GM21825 (cell line): ENCODE results near the gene GPC6.

Experiments used
- ATAC-seq: cut with Tn5 transposase; IDR thresholded peaks from one replicate; pipeline ENCODE4 v1.9.1; 2021; ENCODE audit warnings: mild to moderate bottlenecking, moderate library complexity; ENCODE audit not compliant: unreplicated experiment

The GPC6 gene

GRCh38 chr13:93726173-93726957 lies 499.8 kb downstream of the GPC6 start:
- no peak for ATAC-seq

GRCh38 chr13:93727211-93728141 lies 500.9 kb downstream of the GPC6 start:
- ATAC-seq, result no peak

- ATAC-seq, result no peak
Measured at GRCh38 chr13:93729383-93729782, 502.8 kb downstream of the GPC6 start.

GRCh38 chr13:93730780-93731179 lies 504.2 kb downstream of the GPC6 start:
- no peak for ATAC-seq

- no peak for ATAC-seq
Measured at GRCh38 chr13:93732186-93732585, 505.6 kb downstream of the GPC6 start.

- no peak for ATAC-seq
Measured at GRCh38 chr13:93736081-93736480, 509.5 kb downstream of the GPC6 start.

GRCh38 chr13:93736909-93737308 lies 510.3 kb downstream of the GPC6 start:
- ATAC-seq, result no peak

GRCh38 chr13:93740334-93740733 lies 513.7 kb downstream of the GPC6 start:
- no peak for ATAC-seq

- ATAC-seq, result no peak
Measured at GRCh38 chr13:93744033-93744432, 517.4 kb downstream of the GPC6 start.

- ATAC-seq, result no peak
Measured at GRCh38 chr13:93744886-93745285, 518.3 kb downstream of the GPC6 start.

- ATAC-seq, result no peak
Measured at GRCh38 chr13:93745884-93746283, 519.3 kb downstream of the GPC6 start.

GRCh38 chr13:93746589-93746988 lies 520.0 kb downstream of the GPC6 start:
- no peak for ATAC-seq

GRCh38 chr13:93750676-93751075 lies 524.1 kb downstream of the GPC6 start:
- no peak for ATAC-seq

- no peak for ATAC-seq
Measured at GRCh38 chr13:93751117-93751516, 524.5 kb downstream of the GPC6 start.

GRCh38 chr13:93752541-93752940 lies 525.9 kb downstream of the GPC6 start:
- no peak for ATAC-seq

- ATAC-seq, result no peak
Measured at GRCh38 chr13:93753639-93754038, 527.0 kb downstream of the GPC6 start.

GRCh38 chr13:93755341-93755740 lies 528.7 kb downstream of the GPC6 start:
- ATAC-seq, result no peak

- no peak for ATAC-seq
Measured at GRCh38 chr13:93758575-93758974, 532.0 kb downstream of the GPC6 start.

- ATAC-seq, result no peak
Measured at GRCh38 chr13:93762708-93763426, 536.3 kb downstream of the GPC6 start.

- ATAC-seq, result no peak
Measured at GRCh38 chr13:93765062-93765461, 538.5 kb downstream of the GPC6 start.

GRCh38 chr13:93765811-93766210 lies 539.2 kb downstream of the GPC6 start:
- no peak for ATAC-seq
